ENCODE data around the gene RIPK3.
"Not testable (repeated sequence)": the region's sequence is repeated elsewhere in the genome, so short reads cannot be mapped to it uniquely, and the experiment has no call there.

The RIPK3 gene

DNA sequence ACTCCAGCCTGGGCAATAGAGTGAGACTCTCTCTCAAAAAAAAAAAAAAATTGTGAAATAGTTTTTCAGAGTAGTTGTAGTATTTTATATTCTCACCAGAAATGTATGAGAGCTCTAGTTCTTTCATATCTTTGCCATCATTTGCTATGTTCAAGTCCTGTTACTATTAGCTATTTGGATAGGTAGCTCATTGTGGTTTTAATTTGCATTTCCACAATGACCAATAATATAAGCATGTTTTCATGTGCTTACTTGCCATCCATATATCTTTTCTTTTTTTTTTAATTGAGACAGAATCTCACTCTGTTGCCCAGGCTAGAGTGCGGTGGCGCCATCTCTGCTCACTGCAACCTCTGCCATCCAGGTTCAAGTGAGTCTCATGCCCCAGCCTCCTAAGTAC lies 8.4 kb upstream of the RIPK3 start:
- in situ Hi-C loops (cut with MboI; ENCODE audit: low sequenced_read_pairs), result no loop called here

DNA sequence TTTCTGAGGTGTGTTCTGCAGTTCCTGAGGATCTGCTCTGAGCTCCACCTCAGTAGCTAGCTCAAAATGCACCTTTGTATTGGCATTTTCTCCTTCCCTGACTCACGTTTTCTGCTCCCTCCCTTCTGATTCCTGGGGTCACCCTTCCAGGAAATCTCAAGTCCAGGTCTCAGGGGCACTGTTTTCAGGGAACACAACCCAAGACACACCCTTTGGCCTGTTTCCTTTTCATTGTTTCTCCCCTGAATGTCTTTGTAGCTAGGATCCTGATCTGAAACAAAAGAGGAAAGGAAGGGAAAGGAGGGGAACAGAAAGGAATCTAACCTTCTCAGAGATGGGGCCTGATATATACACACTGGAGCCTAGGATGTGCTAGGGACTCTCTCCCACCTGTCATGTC lies 7.3 kb upstream of the RIPK3 start:
- in situ Hi-C loops (cut with MboI; ENCODE audit: low sequenced_read_pairs), result no loop called here

DNA sequence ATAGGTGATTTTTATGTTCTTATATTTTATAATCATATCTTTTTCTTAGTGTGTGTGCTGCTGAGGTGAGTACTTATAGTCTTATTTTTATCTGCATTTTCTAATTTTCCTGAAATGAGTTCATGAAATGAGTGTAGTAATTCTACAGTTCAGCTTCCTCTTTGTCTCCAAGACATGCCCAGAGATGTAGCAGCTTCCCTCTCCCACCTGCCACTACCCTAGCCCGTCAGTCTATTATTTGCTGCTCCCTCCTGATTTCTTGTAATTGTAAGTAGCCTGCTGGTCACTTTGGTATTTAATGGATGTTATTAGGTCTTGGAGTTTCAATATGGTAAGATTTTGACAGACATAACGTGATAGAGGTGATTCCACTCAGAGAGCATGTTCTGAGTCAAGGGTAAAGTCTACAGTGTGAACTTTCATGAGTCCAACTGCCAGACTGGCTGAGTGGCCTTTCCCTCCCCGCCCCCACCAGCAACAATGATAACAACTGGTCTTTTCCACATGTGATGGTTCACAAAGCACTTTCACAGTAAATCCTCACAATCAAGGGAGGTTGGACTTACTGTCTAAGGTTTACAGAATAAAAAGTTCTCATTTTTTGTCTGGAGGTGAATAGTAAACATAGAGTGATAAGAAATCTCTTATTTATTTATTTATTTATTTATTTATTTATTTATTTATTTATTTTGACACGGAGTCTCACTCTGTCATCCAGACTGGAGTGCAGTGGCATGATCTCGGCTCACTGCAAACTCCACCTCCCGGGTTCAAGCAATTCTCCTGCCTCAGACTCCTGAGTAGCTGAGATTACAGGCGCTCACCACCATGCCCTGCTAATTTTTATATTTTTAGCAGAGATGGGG lies 4.2 kb upstream of the RIPK3 start:
- in situ Hi-C loops (cut with MboI; ENCODE audit: low sequenced_read_pairs), result no loop called here

DNA sequence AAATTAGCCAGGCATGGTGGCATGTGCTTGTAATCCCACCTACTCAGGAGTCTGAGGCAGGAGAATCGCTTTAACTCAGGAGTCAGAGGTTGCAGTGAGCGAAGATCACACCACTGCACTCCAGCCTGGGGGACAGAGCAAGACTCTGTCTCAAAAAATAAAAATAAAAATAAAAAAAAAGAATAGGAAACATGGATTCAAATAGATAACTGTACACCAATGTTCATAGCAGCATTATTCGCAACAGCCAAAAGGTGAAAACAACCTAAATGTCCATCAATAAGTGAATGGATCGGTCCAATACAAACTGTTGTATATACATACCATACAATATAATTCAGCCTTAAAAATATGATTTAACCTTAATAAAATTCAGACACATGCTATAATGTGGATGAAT lies 3.1 kb upstream of the RIPK3 start:
- in situ Hi-C loops (cut with MboI; ENCODE audit: low sequenced_read_pairs), result no loop called here

DNA sequence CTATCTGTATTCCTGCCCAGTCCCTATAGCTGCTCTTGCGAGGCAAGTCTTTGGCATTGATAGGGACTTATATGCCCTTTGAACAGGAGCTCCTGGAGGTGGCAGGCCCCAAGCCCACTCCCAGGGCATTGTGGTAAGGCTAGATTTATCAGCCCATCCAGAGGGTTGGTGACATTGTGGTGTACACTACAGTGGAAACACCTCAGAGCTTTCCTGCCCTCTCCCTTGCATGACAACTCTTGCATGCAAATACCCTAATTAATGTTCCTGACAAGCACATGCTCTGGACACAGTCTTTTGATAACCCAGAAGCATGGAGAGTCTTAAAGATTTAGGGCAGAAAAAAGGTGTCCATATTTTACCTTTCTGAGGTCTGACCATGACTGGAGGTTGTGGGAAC lies 815 bp upstream of the RIPK3 start:
- in situ Hi-C loops (cut with MboI; ENCODE audit: low sequenced_read_pairs), result no loop called here

DNA sequence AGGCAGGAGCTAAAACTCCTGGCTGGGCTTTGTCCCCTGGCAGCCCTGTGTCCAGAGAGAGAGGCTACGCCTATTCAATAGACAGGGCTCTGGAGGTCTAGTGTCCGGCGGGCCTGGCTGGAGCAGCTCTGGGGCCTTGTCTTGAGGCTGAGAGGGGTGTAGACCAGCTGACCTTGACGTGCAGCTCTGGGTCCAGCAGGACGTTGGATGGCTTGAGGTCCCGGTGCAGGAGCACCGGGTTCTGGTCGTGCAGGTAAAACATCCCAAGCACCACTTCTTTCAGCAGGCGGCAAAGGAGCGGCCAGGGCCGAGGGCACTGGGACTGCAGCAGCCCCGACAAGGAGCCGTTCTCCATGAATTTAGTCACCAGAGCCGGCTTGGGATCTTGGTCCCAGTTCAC lies 948 bp downstream of the RIPK3 start:
- in situ Hi-C loops (cut with MboI; ENCODE audit: low sequenced_read_pairs), result no loop called here

DNA sequence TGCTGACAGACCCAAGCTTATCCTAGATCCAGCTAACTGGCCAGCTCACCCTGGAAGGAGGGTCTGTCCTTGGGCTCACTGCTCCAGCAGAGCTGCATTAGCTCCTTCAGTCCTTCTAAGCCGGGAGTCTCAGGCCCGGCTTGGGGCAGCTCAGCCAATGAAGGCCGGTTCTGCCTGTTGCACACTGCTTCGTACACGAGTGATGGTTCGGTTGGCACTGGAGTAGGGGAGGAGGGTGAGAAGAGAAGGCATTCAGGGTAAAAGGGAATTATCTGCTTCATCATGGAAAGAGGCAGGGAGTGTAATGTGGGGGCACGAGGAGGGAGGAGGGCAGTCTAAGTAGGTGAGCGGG lies 2.0 kb downstream of the RIPK3 start:
- in situ Hi-C loops (cut with MboI; ENCODE audit: low sequenced_read_pairs), result no loop called here

DNA sequence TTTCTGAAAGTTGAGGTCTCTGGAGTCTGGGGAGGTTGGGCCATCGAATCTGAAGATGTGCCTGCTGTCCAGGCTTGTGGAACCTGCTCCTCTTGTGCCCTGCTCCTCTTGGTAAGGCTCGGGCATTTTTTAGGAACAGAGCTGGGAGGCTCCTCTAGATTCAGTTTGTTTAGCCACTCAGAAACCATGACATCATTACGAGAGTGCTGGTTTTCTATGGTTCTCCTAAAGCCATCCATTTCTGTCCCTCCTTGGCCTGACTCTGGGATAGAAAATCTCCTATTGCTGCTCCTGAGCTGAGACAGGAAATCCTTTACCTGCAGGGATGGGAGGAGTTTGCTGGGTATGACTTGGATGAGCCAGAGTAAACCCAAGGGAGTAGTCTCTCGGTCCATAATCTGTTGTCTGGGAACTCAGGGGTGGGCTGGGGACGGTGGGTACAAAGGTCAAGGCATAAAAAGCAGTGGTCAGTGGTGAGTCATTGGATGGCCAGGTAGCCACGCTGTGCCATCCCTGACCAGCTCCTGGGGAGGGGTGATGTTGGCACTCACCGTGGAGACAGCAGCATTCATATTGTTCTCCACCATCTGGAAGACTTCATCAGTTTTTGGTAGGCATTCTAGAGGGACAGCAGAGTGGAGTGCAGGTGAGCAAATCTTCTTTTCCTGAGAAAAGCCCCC lies 2.5 kb downstream of the RIPK3 start:
- in situ Hi-C loops (cut with MboI; ENCODE audit: low sequenced_read_pairs), result no loop called here

DNA sequence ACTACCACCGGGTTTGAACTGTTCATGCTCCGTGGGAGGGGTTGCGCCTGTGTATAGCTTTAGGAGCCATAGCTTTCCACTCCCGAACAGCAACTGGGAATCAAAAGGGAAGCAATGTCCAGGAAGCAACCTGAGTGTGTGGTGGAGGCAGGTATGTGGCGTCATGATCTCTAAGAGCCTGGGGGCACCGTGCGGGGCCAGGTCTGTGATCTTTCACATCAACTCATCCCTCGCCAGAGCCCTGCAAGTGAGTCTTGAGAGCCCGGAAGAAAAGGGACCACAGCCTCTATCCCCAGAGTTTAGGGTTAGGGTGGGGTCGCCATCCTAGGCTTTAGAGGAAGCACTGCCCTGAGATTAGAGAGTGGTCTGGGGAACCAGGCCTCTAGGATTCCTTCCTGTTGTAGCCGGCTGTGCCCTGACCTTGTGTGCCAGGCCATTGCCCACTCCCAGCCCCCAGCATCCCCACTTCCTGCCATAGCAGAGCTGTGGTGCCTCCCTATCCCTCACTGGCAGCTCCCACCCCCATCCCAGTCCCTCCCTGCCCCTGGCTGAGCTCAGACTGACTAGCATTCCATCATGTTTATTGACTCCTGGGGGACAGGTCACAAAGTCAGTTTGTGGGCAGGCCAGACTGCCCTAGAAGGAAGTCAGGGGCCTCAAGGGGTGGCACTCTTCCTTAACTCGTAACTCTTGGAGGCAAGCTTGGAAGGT lies 4.2 kb downstream of the RIPK3 start:
- in situ Hi-C loops (cut with MboI; ENCODE audit: low sequenced_read_pairs), result no loop called here

DNA sequence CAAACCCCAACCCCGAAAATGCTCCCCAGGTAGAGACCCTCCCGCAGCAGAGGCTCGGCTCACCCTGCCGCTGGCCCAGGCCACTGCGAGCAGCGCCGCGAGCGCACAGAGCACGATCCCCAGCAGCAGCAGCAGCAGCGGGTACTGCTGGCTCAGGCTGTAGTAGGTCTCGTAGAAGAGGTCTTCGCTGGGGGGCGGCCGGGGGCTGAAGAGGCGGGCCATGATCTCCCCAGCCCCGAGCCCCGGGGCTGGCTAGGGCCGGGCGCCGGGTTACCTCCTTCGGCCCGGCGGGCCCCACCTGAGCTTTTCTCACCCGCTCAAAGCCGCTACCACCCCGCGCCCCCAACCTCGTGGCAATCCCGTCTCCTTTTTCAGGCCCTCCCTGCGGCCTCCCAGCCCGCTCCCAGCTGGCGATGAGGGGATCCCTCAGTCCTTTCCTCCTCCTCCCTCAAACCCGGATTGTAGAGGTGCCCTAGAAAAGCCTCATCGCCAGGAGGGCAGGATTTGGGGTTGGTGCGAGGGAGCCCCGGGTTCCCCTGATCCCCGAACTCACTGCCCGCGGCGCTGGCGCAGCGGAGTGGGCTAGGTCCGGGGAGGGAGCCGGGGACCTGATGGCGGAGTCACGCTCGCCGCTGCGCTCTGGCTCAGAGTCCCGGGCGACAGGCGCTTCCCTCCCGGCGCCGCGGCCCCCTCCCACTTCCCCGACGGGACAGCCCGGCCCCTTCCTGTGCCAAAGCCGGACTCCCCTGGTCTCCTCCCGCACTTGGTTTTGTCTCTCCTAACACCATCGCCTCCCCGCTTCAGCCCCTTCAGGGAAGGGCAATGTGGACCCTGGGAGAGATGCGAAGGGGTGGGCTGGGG lies 5.1 kb downstream of the RIPK3 start, which contains the start of gene ADCY4:
Gene ADCY4, minus strand, starts transcription at position 641 of the 861 bp plus-strand sequence. Its CDS starts 419 bp downstream, at position 222.
- in situ Hi-C loops (cut with MboI; ENCODE audit: low sequenced_read_pairs), result loop anchor here (5.0 kb wide), 1 partner anchor 103 kb away; no protein-coding TSS in a partner anchor

DNA sequence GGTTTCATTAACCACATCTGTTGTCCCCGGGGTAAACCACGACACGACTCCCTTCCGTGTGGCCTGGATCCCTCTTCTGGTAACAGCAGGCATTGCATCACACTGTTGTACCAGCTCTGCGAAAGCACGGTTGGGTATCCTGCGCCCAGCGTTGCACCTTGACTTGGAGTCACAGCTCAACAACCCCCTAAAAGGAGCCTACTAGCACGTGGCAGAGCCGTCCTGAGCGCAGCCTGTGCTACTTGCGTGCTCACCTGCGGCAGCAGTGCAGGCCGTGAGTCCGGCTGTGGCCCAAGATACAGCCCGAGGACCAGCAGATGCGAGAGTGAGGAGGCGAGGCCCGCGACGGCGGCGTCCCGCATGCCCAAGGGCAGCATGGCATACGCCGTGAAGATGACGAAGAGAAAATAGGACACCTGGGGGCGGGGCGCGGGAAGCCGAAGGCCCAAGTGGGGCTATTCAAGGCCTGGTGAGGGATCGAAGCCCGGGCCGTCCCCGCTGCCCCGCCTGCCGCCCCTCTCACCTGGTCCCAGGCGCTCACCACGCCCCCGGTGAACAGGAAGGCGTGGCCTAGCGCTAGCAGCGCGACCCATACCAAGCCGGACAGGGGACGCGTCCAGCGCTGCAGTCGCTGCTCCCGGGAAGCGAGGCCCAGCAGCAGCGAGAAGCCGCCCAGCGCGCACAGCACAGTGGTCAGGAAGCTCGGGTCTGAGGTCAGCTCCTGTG lies 7.4 kb downstream of the RIPK3 start:
- in situ Hi-C loops (cut with MboI; ENCODE audit: low sequenced_read_pairs), result loop anchor here (5.0 kb wide), 1 partner anchor 105 kb away; no protein-coding TSS in a partner anchor

DNA sequence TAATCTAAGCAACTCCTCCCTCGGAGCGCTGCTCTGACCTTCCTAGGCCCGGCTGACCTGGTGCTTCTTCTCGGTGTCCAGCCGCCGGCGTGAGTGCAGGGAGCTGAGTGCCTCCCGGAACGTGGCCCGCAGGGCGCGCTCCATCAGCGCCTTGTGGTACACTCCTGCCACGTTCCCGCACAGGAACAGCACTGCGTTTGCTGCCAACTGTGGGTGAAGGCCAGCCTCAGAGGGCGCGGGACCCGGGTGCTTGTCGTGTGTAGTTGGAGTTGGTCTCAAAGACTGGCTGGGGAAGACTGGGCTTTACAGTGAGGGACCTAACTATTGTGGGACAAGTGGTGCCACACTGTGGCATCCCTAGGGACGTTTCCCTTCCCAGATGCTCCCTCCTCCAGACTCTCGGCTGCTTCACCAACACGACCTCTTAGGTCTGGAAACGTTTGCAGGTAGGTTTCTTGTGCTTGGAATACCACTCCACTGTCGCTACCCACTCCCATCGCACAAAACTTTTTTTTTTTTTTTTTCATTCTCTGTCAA lies 8.0 kb downstream of the RIPK3 start:
- in situ Hi-C loops (cut with MboI; ENCODE audit: low sequenced_read_pairs), result loop anchor here (5.0 kb wide), 1 partner anchor 106 kb away; no protein-coding TSS in a partner anchor

DNA sequence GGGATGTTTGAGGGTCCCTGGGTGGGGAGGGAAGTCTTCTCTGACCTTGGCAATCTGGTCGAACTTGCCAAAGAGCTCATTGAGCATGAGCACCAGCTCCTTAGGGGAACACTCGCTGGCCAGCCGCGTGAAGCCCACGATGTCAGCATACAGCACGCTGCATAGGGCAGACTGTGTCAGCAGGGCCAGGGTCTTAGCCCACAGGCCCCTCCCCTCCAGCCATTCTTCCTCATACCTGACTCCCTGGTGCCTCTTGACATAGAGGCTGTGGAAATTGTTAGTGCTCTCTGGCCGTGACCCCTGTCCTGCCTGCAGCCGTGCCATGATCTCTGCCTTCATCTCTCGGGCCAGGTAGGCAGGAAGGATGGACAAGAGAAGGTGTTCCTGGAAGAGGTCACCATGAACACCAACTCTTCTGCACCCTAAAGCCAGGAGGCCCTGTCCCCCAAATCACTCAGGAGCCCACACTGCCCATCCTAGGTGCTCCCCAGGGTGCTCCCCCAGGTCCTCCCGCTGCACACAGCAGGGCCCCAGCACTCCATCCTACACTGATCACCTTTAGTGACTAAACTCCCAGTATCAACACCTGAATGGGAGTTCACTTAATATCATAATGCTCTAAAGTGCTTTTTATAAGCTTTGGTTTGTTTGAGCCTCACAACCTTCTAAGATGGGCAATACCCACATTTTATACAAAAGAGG lies 8.7 kb downstream of the RIPK3 start:
- in situ Hi-C loops (cut with MboI; ENCODE audit: low sequenced_read_pairs), result loop anchor here (5.0 kb wide), 1 partner anchor 106 kb away; no protein-coding TSS in a partner anchor

DNA sequence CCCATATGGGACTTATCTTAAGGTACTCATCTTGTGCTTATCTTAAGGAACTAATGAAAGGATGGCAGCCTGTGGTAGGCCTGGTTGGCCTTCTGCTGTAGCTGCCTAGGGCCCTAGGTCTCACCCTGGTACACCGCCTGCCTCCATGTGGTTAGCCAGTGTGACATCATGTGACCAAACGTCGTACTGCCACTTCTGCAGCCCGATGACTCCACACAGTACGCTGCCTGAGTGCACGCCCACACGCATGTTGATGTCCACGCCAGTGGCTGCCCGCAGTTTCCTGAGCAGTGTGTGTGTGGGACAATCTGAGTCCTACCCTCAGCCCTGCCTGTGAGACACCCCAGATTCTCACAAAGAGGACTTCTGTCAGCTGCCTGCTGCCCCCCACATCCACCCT lies 10.1 kb downstream of the RIPK3 start:
- in situ Hi-C loops (cut with MboI; ENCODE audit: low sequenced_read_pairs), result loop anchor here (5.0 kb wide), 1 partner anchor 108 kb away; no protein-coding TSS in a partner anchor

DNA sequence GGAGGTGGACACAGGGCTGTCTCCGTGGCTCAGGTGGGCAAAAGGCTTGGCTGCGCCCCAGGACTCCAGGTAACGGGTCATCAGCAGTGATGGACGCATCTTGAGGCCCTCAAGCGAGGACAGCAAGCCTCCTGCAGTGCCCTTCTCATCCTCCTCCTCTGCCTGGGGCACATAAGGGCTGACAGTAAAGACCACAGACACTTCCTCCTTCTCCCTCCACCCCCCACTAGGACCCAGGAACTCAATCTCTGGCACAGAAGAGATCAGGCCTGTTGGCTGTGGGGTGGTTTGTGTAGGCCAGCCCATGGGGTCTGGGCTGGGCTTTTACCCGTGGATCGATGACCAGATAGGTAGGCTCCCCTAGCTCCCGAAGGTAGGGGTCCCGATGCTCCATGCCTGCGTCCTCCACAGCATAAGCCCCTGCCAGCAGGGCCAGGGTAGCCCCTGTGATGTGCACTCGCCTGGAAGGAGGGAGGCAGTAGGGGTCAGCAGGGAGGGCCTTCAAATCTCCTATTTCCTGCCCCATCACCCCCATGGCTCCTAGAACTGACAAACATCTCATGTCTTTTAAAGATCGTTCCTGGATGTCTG lies 10.6 kb downstream of the RIPK3 start:
- in situ Hi-C loops (cut with MboI; ENCODE audit: low sequenced_read_pairs), result no loop called here

DNA sequence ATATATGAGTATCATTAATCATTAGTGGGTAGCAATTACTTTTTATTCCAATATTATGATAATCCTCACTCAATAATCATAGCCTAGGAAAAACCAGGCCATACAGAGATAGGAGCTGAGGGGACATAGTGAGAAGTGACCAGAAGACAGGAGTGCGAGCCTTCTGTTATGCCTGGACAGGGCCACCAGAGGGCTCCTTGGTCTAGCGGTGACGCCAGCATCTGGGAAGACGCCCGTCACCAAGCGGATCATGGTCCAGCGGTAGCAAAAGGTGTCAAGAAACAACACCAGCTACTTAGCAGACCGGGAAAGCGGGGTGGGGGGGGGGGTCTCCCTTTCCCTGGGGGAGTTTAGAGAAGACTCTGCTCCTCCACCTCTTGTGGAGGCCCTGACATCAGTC lies 11.9 kb downstream of the RIPK3 start:
- in situ Hi-C loops (cut with MboI; ENCODE audit: low sequenced_read_pairs), result not testable (repeated sequence)

DNA sequence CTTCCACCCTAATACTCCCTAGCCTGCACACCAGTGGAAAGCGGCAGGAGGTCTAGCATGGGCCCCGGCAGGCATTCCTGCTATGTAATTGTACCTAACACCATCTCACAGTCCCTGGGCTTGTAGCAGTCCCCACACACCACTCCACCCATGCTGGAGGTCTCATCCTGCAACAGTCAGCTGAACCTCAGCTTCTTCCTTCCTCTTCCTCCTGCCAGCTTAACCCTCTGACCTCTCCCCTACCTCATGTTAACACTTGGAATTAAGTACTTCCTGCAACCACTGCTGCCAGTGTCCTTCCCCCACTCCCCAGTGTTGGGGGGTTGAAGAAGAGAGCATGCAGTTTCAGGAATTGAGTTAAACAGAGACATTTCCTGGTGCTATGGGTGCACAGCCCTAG lies 12.5 kb downstream of the RIPK3 start:
- in situ Hi-C loops (cut with MboI; ENCODE audit: low sequenced_read_pairs), result no loop called here

DNA sequence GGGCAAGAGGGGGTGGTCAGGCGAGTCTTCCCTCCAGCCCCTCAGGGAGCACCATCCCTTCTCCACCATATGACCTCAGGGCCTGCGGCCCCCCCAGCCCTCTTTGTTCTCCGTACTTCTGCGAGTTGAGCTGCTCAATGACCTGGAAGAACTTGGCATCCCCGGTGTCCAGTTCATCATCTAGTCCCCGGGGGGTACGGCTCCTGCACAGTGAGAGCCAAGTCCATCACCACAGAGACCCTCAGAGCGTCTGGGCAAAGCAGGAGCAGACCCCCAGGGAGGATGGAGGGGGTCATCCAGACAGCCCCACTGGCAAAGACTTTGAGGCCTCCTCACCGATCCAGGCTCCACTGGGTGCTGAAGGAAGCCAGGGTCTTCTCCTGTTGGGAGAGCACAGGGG lies 13.8 kb downstream of the RIPK3 start:
- in situ Hi-C loops (cut with MboI; ENCODE audit: low sequenced_read_pairs), result no loop called here
